Hematopoietic multipotent progenitor cell treated with erythropoietin and hydrocortisone succinate and interleukin-3 and kit ligand, for 15 days (in vitro differentiated cells): Measurements from ENCODE around the gene GOLGA6L7.
"Not testable (repeated sequence)": the region's sequence is repeated elsewhere in the genome, so short reads cannot be mapped to it uniquely, and the experiment has no call there.

Experiments used
- DNase-seq: peaks from one replicate; pipeline ENCODE4 v3.0.0-alpha.2; 2015; ENCODE audit warnings: low spot score

GOLGA6L7 gene

GRCh38 chr15:28884151-28884940 lies 35.9 kb upstream of the GOLGA6L7 start:
- DNase-seq, result no peak

GRCh38 chr15:28881600-28881999 lies 33.2 kb upstream of the GOLGA6L7 start:
- DNase-seq, result no peak

- no peak for DNase-seq
Measured at GRCh38 chr15:28881170-28881569, 32.7 kb upstream of the GOLGA6L7 start.

GRCh38 chr15:28880680-28881079 lies 32.2 kb upstream of the GOLGA6L7 start:
- DNase-seq, result no peak

GRCh38 chr15:28879551-28879950 lies 31.1 kb upstream of the GOLGA6L7 start:
- no peak for DNase-seq

GRCh38 chr15:28878209-28878608 lies 29.8 kb upstream of the GOLGA6L7 start:
- no peak for DNase-seq

- no peak for DNase-seq
Measured at GRCh38 chr15:28876845-28877185, 28.4 kb upstream of the GOLGA6L7 start.

- DNase-seq, result no peak
Measured at GRCh38 chr15:28876131-28876844, 27.8 kb upstream of the GOLGA6L7 start.

- no peak for DNase-seq
Measured at GRCh38 chr15:28875461-28876000, 27.1 kb upstream of the GOLGA6L7 start.

GRCh38 chr15:28873585-28874190 lies 25.2 kb upstream of the GOLGA6L7 start:
- DNase-seq, result no peak

- DNase-seq, result no peak
Measured at GRCh38 chr15:28873006-28873405, 24.6 kb upstream of the GOLGA6L7 start.

GRCh38 chr15:28871168-28871567 lies 22.7 kb upstream of the GOLGA6L7 start:
- no peak for DNase-seq

- no peak for DNase-seq
Measured at GRCh38 chr15:28868744-28869345, 20.4 kb upstream of the GOLGA6L7 start.

- not testable (repeated sequence) for DNase-seq
Measured at GRCh38 chr15:28861589-28862293, 13.3 kb upstream of the GOLGA6L7 start.

- DNase-seq, result no peak
Measured at GRCh38 chr15:28861031-28861534, 12.6 kb upstream of the GOLGA6L7 start.

- DNase-seq, result not testable (repeated sequence)
Measured at GRCh38 chr15:28854578-28854977, 6.1 kb upstream of the GOLGA6L7 start.

GRCh38 chr15:28853654-28854053 lies 5.2 kb upstream of the GOLGA6L7 start:
- not testable (repeated sequence) for DNase-seq

GRCh38 chr15:28849766-28850165 lies 1.3 kb upstream of the GOLGA6L7 start:
- DNase-seq, result not testable (repeated sequence)

- DNase-seq, result not testable (repeated sequence)
Measured at GRCh38 chr15:28849271-28849670, 827 bp upstream of the GOLGA6L7 start.

- not testable (repeated sequence) for DNase-seq
Measured at GRCh38 chr15:28847959-28848358, 485 bp downstream of the GOLGA6L7 start.

- not testable (repeated sequence) for DNase-seq
Measured at GRCh38 chr15:28847247-28847646, 1.2 kb downstream of the GOLGA6L7 start.
